Measurements from ENCODE around the gene RBM15. TPM values are rescaled to one million over a fixed set of nuclear protein-coding genes. Genes with fewer than 3 reads are reported as not detected.

Gene RBM15
- total and polyA plus RNA-seq, 2 of the 13 experiments (the other 11 are each of a cell fraction or from before 2014, with no cell fraction given) = 13.5 to 36.4 TPM

GRCh38 chr1:110312188-110313121, 26.7 kb upstream of the RBM15 start (continued):
- TF ChIP-seq ZNF687 (CRISPR knock-in tag; IDR thresholded peaks at IDR 0.05) (peak; percentile 54), MXI1 (IDR thresholded peaks at IDR 0.05; ENCODE audit: borderline replicate concordance, low read depth, low read length) (peak; percentile 36; the same call in 1 of the 3 replicates), ZBTB2 (CRISPR knock-in tag; IDR thresholded peaks at IDR 0.05; ENCODE audit: low read depth) (no peak), LCORL (IDR thresholded peaks at IDR 0.05) (no peak), LCORL (CRISPR knock-in tag; IDR thresholded peaks at IDR 0.05) (0 out of 2 replicates have a peak, but pooled peaks have one; percentile 40), ZNF569 (CRISPR knock-in tag; IDR thresholded peaks at IDR 0.05; ENCODE audit: borderline replicate concordance) (no peak), SP1 (IDR thresholded peaks at IDR 0.05) (no peak), SP1 (CRISPR knock-in tag; IDR thresholded peaks at IDR 0.05) (no peak), CBFB (CRISPR knock-in tag; IDR thresholded peaks at IDR 0.05) (no peak), ZNF468 (CRISPR knock-in tag; IDR thresholded peaks at IDR 0.05) (no peak), SALL2 (CRISPR knock-in tag; IDR thresholded peaks at IDR 0.05) (0 out of 2 replicates have a peak, but pooled peaks have one; percentile 40), NR2C2 (CRISPR knock-in tag; IDR thresholded peaks at IDR 0.05; ENCODE audit: borderline replicate concordance) (no peak), RFXAP (CRISPR knock-in tag; IDR thresholded peaks at IDR 0.05; ENCODE audit: borderline replicate concordance) (no peak), ZNF124 (CRISPR knock-in tag; IDR thresholded peaks at IDR 0.05) (no peak), LBX2 (CRISPR knock-in tag; IDR thresholded peaks at IDR 0.05; ENCODE audit: borderline replicate concordance) (no peak), IKZF5 (CRISPR knock-in tag; IDR thresholded peaks at IDR 0.05) (peak; percentile 49; the same call in 1 of the 2 replicates), GATAD1 (CRISPR knock-in tag; IDR thresholded peaks at IDR 0.05) (peak; percentile 47; the same call in 1 of the 2 replicates), ATF6 (CRISPR knock-in tag; conservative IDR thresholded peaks at IDR 0.05) (no peak), ZNF205 (CRISPR knock-in tag; IDR thresholded peaks at IDR 0.05) (peak; percentile 78; the same call in 1 of the 2 replicates), MXD4 (CRISPR knock-in tag; IDR thresholded peaks at IDR 0.05) (no peak)

Data from HepG2 (cell line).